Suprapubic skin (tissue), 4 donors: ENCODE results near the gene NLRP3. TPM values are rescaled to one million over a fixed set of nuclear protein-coding genes. Genes with fewer than 3 reads are reported as not detected.
"Not testable (repeated sequence)": the region's sequence is repeated elsewhere in the genome, so short reads cannot be mapped to it uniquely, and the experiment has no call there.

Experiments
- DNase-seq, 2 donors: peaks; one replicate each; pipeline ENCODE4 v3.0.0-alpha.2; 2019; ENCODE audit warnings: low spot score in 2 of 2
- H3K27ac ChIP-seq: fragments of 200-600 bp; sonication (generic); one replicate; pipeline ENCODE4 v1.5.1; 2019
- H3K27me3 ChIP-seq: fragments of 200-600 bp; sonication (generic); one replicate; pipeline ENCODE4 v1.5.1; 2019
- H3K36me3 ChIP-seq: fragments of 200-600 bp; sonication (generic); one replicate; pipeline ENCODE4 v1.5.1; 2019
- H3K4me1 ChIP-seq: fragments of 200-600 bp; sonication (generic); one replicate; pipeline ENCODE4 v1.5.1; 2019
- H3K4me3 ChIP-seq: fragments of 200-600 bp; sonication (generic); one replicate; pipeline ENCODE4 v1.5.1; 2019; ENCODE audit warnings: mild to moderate bottlenecking
- H3K9me3 ChIP-seq: fragments of 200-600 bp; sonication (generic); one replicate; pipeline ENCODE4 v1.5.1; 2019
- CTCF ChIP-seq, 2 donors: fragments of 200-600 bp in 1 of 2; fragments of 450-650 bp in 1 of 2; sonication (generic) in 1 of 2; IDR thresholded peaks; one replicate each; pipeline ENCODE4 v1.5.1; 2016 to 2019; ENCODE audit warnings: antibody characterized with exemption in 2 of 2, mild to moderate bottlenecking in 1 of 2, moderate library complexity in 1 of 2
- EP300 ChIP-seq: sonication (generic); formaldehyde crosslinking; IDR thresholded peaks from one replicate; pipeline ENCODE4 v1.6.1; 2017; ENCODE audit warnings: antibody characterized with exemption
- POLR2A ChIP-seq, 2 donors: fragments of 450-650 bp; IDR thresholded peaks; one replicate each; pipeline ENCODE4 v1.6.1; 2017; ENCODE audit warnings: antibody characterized with exemption in 2 of 2, mild to moderate bottlenecking in 2 of 2, moderate library complexity in 2 of 2
- POLR2AphosphoS5 ChIP-seq, 3 donors: sonication (generic); formaldehyde crosslinking; IDR thresholded peaks; one replicate each; pipeline ENCODE4 v1.6.1; 2017; ENCODE audit warnings: antibody characterized with exemption in 3 of 3
- WGBS: methylation state at CpG from one replicate; pipeline ENCODE4 v1.1.5; 2018; 5-methylcytosine and 5-hydroxymethylcytosine counted together
- total RNA-seq, 4 donors: library from RNA; depleted of rRNA; stranded (reverse); fragments of >200 nt; gene quantifications; one replicate each; pipeline ENCODE4 v1.1.0, GENCODE V29; 2016

Gene NLRP3
- total RNA-seq, 4 donors from 2014 or later: 0.87 to 1.6 (median 1.3) TPM

GRCh38 chr1:247474367-247474766, 58.4 kb downstream of the NLRP3 start:
- peaks cover 4% of the 10 kb centered on the region for H3K9me3 ChIP-seq
- no peaks in the 10 kb centered on the region for H3K4me1 ChIP-seq
- no peak for DNase-seq
- H3K36me3 ChIP-seq: no peaks in the 10 kb centered on the region
- no peak overlapping the region for H3K27ac ChIP-seq
- H3K27me3 ChIP-seq: no peaks in the 10 kb centered on the region
- TF ChIP-seq CTCF (IDR thresholded peaks at IDR 0.05) (no peak), EP300 (no peak), POLR2AphosphoS5 (IDR thresholded peaks at IDR 0.05) (no peak), POLR2A (IDR thresholded peaks at IDR 0.05) (no peak)
- WGBS: 82% methylated on average over 3 of the region's 3 CpGs
- H3K4me3 ChIP-seq: no peak overlapping the region

- TF ChIP-seq CTCF (IDR thresholded peaks at IDR 0.05) (no peak), POLR2A (IDR thresholded peaks at IDR 0.05) (no peak), POLR2AphosphoS5 (IDR thresholded peaks at IDR 0.05) (no peak), EP300 (no peak)
- no peaks in the 10 kb centered on the region for H3K36me3 ChIP-seq
- H3K9me3 ChIP-seq: peaks cover 4% of the 10 kb centered on the region
- H3K27me3 ChIP-seq: no peaks in the 10 kb centered on the region
- H3K27ac ChIP-seq: no peak overlapping the region
- 96% methylated on average over 2 of the region's 2 CpGs for WGBS
- H3K4me1 ChIP-seq: no peaks in the 10 kb centered on the region
- no peak for DNase-seq
- H3K4me3 ChIP-seq: no peak overlapping the region
Measured at GRCh38 chr1:247475793-247476192, 59.8 kb downstream of the NLRP3 start.

GRCh38 chr1:247476328-247477058, 60.5 kb downstream of the NLRP3 start:
- H3K4me1 ChIP-seq, H3K4me3 ChIP-seq, DNase-seq, H3K27me3 ChIP-seq, H3K9me3 ChIP-seq, H3K27ac ChIP-seq, H3K36me3 ChIP-seq: not testable (repeated sequence)
- 85% methylated on average over 6 of the region's 6 CpGs for WGBS

GRCh38 chr1:247482747-247483146, 66.8 kb downstream of the NLRP3 start:
- Histone ChIP-seq H3K4me1 (no peaks in the 10 kb centered on the region), H3K27ac (no peak overlapping the region)
- WGBS: 41% methylated on average over 1 of the region's 1 CpG

GRCh38 chr1:247487057-247487456, 71.1 kb downstream of the NLRP3 start:
- TF ChIP-seq CTCF (IDR thresholded peaks at IDR 0.05) (peak in 1 of 2 donors; percentile 40), POLR2A (IDR thresholded peaks at IDR 0.05) (no peak), POLR2AphosphoS5 (IDR thresholded peaks at IDR 0.05) (no peak), EP300 (no peak)
- peaks cover 10% of the 10 kb centered on the region for H3K27me3 ChIP-seq
- H3K9me3 ChIP-seq: no peaks in the 10 kb centered on the region
- H3K27ac ChIP-seq: no peak overlapping the region
- no peak overlapping the region for H3K4me3 ChIP-seq
- H3K36me3 ChIP-seq: no peaks in the 10 kb centered on the region
- no peak for DNase-seq
- no peaks in the 10 kb centered on the region for H3K4me1 ChIP-seq

More at GRCh38 chr1:247482747-247483146, 66.8 kb downstream of the NLRP3 start:
- no peak for DNase-seq
- Histone ChIP-seq H3K9me3 (no peaks in the 10 kb centered on the region), H3K36me3 (no peaks in the 10 kb centered on the region), H3K27me3 (no peaks in the 10 kb centered on the region), H3K4me3 (no peak overlapping the region)
- TF ChIP-seq CTCF (IDR thresholded peaks at IDR 0.05): no peak
- TF ChIP-seq POLR2A (IDR thresholded peaks at IDR 0.05): no peak
- TF ChIP-seq POLR2AphosphoS5 (IDR thresholded peaks at IDR 0.05): no peak
- TF ChIP-seq EP300: no peak

- H3K4me3 ChIP-seq: no peak overlapping the region
- WGBS: 97% methylated on average over 10 of the region's 12 CpGs
- H3K4me1 ChIP-seq: no peaks in the 10 kb centered on the region
- H3K27ac ChIP-seq: no peak overlapping the region
- peaks cover 10% of the 10 kb centered on the region for H3K27me3 ChIP-seq
- TF ChIP-seq EP300 (no peak), POLR2A (IDR thresholded peaks at IDR 0.05) (no peak), POLR2AphosphoS5 (IDR thresholded peaks at IDR 0.05) (no peak), CTCF (IDR thresholded peaks at IDR 0.05) (no peak)
- H3K9me3 ChIP-seq: no peaks in the 10 kb centered on the region
- H3K36me3 ChIP-seq: no peaks in the 10 kb centered on the region
- DNase-seq: no peak
Measured at GRCh38 chr1:247491328-247491727, 75.4 kb downstream of the NLRP3 start.
